ENCODE data around the gene UPP1. TPM values are rescaled to one million over a fixed set of nuclear protein-coding genes. Genes with fewer than 3 reads are reported as not detected.

UPP1 gene
- total and polyA plus RNA-seq, 4 donors, result 6.1 to 282 (median 82.9) TPM

- H3K4me1 ChIP-seq (ENCODE audit: control insufficient read depth in 5 of 5, insufficient read depth in 5 of 5, low read length in 5 of 5), result no peaks in the 10 kb centered on the region
- DNase-seq, result no peak
- TF ChIP-seq, protein P1, sequence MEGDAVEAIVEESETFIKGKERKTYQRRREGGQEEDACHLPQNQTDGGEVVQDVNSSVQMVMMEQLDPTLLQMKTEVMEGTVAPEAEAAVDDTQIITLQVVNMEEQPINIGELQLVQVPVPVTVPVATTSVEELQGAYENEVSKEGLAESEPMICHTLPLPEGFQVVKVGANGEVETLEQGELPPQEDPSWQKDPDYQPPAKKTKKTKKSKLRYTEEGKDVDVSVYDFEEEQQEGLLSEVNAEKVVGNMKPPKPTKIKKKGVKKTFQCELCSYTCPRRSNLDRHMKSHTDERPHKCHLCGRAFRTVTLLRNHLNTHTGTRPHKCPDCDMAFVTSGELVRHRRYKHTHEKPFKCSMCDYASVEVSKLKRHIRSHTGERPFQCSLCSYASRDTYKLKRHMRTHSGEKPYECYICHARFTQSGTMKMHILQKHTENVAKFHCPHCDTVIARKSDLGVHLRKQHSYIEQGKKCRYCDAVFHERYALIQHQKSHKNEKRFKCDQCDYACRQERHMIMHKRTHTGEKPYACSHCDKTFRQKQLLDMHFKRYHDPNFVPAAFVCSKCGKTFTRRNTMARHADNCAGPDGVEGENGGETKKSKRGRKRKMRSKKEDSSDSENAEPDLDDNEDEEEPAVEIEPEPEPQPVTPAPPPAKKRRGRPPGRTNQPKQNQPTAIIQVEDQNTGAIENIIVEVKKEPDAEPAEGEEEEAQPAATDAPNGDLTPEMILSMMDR (IDR thresholded peaks at IDR 0.05; ENCODE audit: control extremely low read depth, extremely low read depth), result no peak
- H3K36me3 ChIP-seq (ENCODE audit: control insufficient read depth in 4 of 4, insufficient read depth in 4 of 4, low read length in 4 of 4), result no peaks in the 10 kb centered on the region
- no peak overlapping the region for H3K4me3 ChIP-seq
- H3K27ac ChIP-seq (ENCODE audit: low read depth in 1 of 2, low read length in 1 of 2), result no peak overlapping the region
- no peaks in the 10 kb centered on the region for H3K27me3 ChIP-seq (ENCODE audit: control insufficient read depth in 3 of 3, insufficient read depth in 3 of 3, low read length in 2 of 3)
- peaks cover 0 to 4% (median 0%) of the 10 kb centered on the region in 4 donors for H3K9me3 ChIP-seq (ENCODE audit: control insufficient read depth in 4 of 4, insufficient read depth in 3 of 4, low read length in 3 of 4)
- no peak for ATAC-seq (ENCODE audit: insufficient read depth, low FRiP score)
- WGBS, 2 donors, result 97 to 99% methylated on average over 8 of the region's 8 CpGs
- H3K9ac ChIP-seq (ENCODE audit: insufficient read depth in 1 of 2, low read length in 2 of 2), result no peak overlapping the region
Measured at GRCh38 chr7:48048113-48048512, 41.0 kb upstream of the UPP1 start.

- Histone ChIP-seq H3K9ac (ENCODE audit: insufficient read depth in 1 of 2, low read length in 2 of 2) (no peak overlapping the region), H3K27ac (ENCODE audit: low read depth in 1 of 2, low read length in 1 of 2) (peak overlapping the region in 1 of 2 donors; percentile 17), H3K9me3 (ENCODE audit: control insufficient read depth in 4 of 4, insufficient read depth in 3 of 4, low read length in 3 of 4) (peaks cover 0 to 4% (median 0%) of the 10 kb centered on the region in 4 donors), H3K36me3 (ENCODE audit: control insufficient read depth in 4 of 4, insufficient read depth in 4 of 4, low read length in 4 of 4) (no peaks in the 10 kb centered on the region), H3K27me3 (ENCODE audit: control insufficient read depth in 3 of 3, insufficient read depth in 3 of 3, low read length in 2 of 3) (no peaks in the 10 kb centered on the region), H3K4me3 (no peak overlapping the region), H3K4me1 (ENCODE audit: control insufficient read depth in 5 of 5, insufficient read depth in 5 of 5, low read length in 5 of 5) (no peaks in the 10 kb centered on the region)
- TF ChIP-seq, protein P1 (IDR thresholded peaks at IDR 0.05; ENCODE audit: control extremely low read depth, extremely low read depth), result no peak
- ATAC-seq (ENCODE audit: insufficient read depth, low FRiP score) (peak; percentile 25), DNase-seq (no peak)
- 72 to 73% methylated on average over 8 of the region's 8 CpGs for WGBS, 2 donors
Measured at GRCh38 chr7:48049850-48050249, 39.2 kb upstream of the UPP1 start.

- WGBS, 2 donors, result 63 to 86% methylated on average over 8 of the region's 8 CpGs
Measured at GRCh38 chr7:48052748-48053147, 36.3 kb upstream of the UPP1 start.

More at GRCh38 chr7:48052748-48053147, 36.3 kb upstream of the UPP1 start:
- Histone ChIP-seq H3K4me1 (ENCODE audit: control insufficient read depth in 5 of 5, insufficient read depth in 5 of 5, low read length in 5 of 5) (no peaks in the 10 kb centered on the region), H3K27ac (ENCODE audit: low read depth in 1 of 2, low read length in 1 of 2) (no peak overlapping the region), H3K9ac (ENCODE audit: insufficient read depth in 1 of 2, low read length in 2 of 2) (no peak overlapping the region), H3K27me3 (ENCODE audit: control insufficient read depth in 3 of 3, insufficient read depth in 3 of 3, low read length in 2 of 3) (no peaks in the 10 kb centered on the region), H3K9me3 (ENCODE audit: control insufficient read depth in 4 of 4, insufficient read depth in 3 of 4, low read length in 3 of 4) (peaks cover 0 to 4% (median 0%) of the 10 kb centered on the region in 4 donors), H3K36me3 (ENCODE audit: control insufficient read depth in 4 of 4, insufficient read depth in 4 of 4, low read length in 4 of 4) (no peaks in the 10 kb centered on the region), H3K4me3 (no peak overlapping the region)
- TF ChIP-seq, protein P1 (IDR thresholded peaks at IDR 0.05; ENCODE audit: control extremely low read depth, extremely low read depth), result no peak
- ATAC-seq (ENCODE audit: insufficient read depth, low FRiP score), result no peak
- DNase-seq, result no peak
